Smooth muscle cell (in vitro differentiated cells): ENCODE measurements around the gene CD37. TPM values are rescaled to one million over a fixed set of nuclear protein-coding genes. Genes with fewer than 3 reads are reported as not detected.
A peak's percentile ranks its signal among the peaks of the same experiment; 100 is the strongest.

Source experiments
- DNase-seq: peaks from one replicate; lab custom pipeline; 2025; ENCODE audit not compliant: unreplicated experiment; lab: John Stamatoyannopoulos, UW
- H2AFZ ChIP-seq: fragments of 200-600 bp; sonication (generic); 2 replicates; pipeline ENCODE4 v1.6.0; 2016; ENCODE audit warnings: antibody characterized with exemption, low read depth, mild to moderate bottlenecking
- H3F3A ChIP-seq: fragments of 200-600 bp; sonication (generic); 2 replicates; pipeline ENCODE4 v1.6.0; 2017; ENCODE audit warnings: antibody characterized with exemption, low read depth
- H3K27ac ChIP-seq: fragments of 200-600 bp; sonication (generic); 2 replicates; pipeline ENCODE4 v1.5.1; 2016; ENCODE audit warnings: low read depth, mild to moderate bottlenecking
- H3K27me3 ChIP-seq: fragments of 200-600 bp; sonication (generic); 2 replicates; pipeline ENCODE4 v1.6.1; 2016; ENCODE audit warnings: low read depth, mild to moderate bottlenecking
- H3K36me3 ChIP-seq: fragments of 200-600 bp; sonication (generic); 2 replicates; pipeline ENCODE4 v1.5.1; 2016; ENCODE audit warnings: low read depth
- H3K4me1 ChIP-seq: fragments of 200-600 bp; sonication (generic); 2 replicates; pipeline ENCODE4 v1.5.1; 2016; ENCODE audit warnings: low read depth
- H3K4me2 ChIP-seq: fragments of 200-600 bp; sonication (generic); 2 replicates; pipeline ENCODE4 v1.6.0; 2016; ENCODE audit warnings: mild to moderate bottlenecking
- H3K4me3 ChIP-seq: fragments of 200-600 bp; sonication (generic); 2 replicates; pipeline ENCODE4 v1.5.1; 2016; ENCODE audit warnings: mild to moderate bottlenecking
- H3K79me2 ChIP-seq: fragments of 200-600 bp; sonication (generic); 2 replicates; pipeline ENCODE4 v1.6.0; 2016; ENCODE audit warnings: low read depth, mild to moderate bottlenecking
- H3K9ac ChIP-seq: fragments of 200-600 bp; sonication (generic); 2 replicates; pipeline ENCODE4 v1.6.0; 2016; ENCODE audit warnings: low read depth
- H3K9me3 ChIP-seq: fragments of 200-600 bp; sonication (generic); replicated peaks from 2 replicates; pipeline ENCODE4 v1.5.1; 2016; ENCODE audit warnings: low read depth
- H4K20me1 ChIP-seq: fragments of 200-600 bp; sonication (generic); 2 replicates; pipeline ENCODE4 v1.6.0; 2016; ENCODE audit warnings: low read depth
- CTCF ChIP-seq: fragments of 200-600 bp; sonication (generic); IDR thresholded peaks from 2 replicates; pipeline ENCODE4 v1.5.1; 2017; ENCODE audit warnings: borderline replicate concordance, mild to moderate bottlenecking, antibody characterized with exemption; ENCODE audit not compliant: insufficient read depth, poor library complexity, severe bottlenecking
- WGBS: methylation state at CpG from one replicate; pipeline ENCODE4 v1.1.7; 2016; ENCODE audit warnings: low lambda C conversion rate; 5-methylcytosine and 5-hydroxymethylcytosine counted together
- polyA plus RNA-seq: library from polyadenylated mRNA; unstranded; fragments of >200 nt; fragmentation: Nextera tagmentation; extraction: Ambion mirVana; gene quantifications from 2 replicates; pipeline ENCODE4 v1.2.1, GENCODE V29; 2016
- total RNA-seq: library from RNA; depleted of rRNA; stranded (reverse); fragments of >200 nt; gene quantifications from 2 replicates; pipeline ENCODE4 v1.2.3, GENCODE V29; 2014

CD37 gene
- total and polyA plus RNA-seq, 2 experiments from 2014 or later, result 7.0 TPM; not detected in 1

- Histone ChIP-seq H3K36me3 (no peaks in the 10 kb centered on the region), H3K9me3 (no peaks in the 10 kb centered on the region), H2AFZ (no peak overlapping the region), H3K4me1 (peaks cover 4% of the 10 kb centered on the region), H3F3A (peaks cover 4% of the 10 kb centered on the region), H3K79me2 (no peaks in the 10 kb centered on the region), H3K27me3 (no peaks in the 10 kb centered on the region), H4K20me1 (peaks cover 52% of the 10 kb centered on the region), H3K27ac (no peak overlapping the region), H3K9ac (no peak overlapping the region), H3K4me2 (peak overlapping the region; percentile 79), H3K4me3 (no peak overlapping the region)
- 18% methylated on average over 12 of the region's 34 CpGs for WGBS
- no peak for TF ChIP-seq CTCF
- DNase-seq, result no peak
These were observed 2.9 kb downstream of the CD37 start for GRCh38 chr19:49338023-49338677.

- Histone ChIP-seq H4K20me1 (peaks cover 59% of the 10 kb centered on the region), H3F3A (peaks cover 4% of the 10 kb centered on the region), H2AFZ (no peak overlapping the region), H3K36me3 (no peaks in the 10 kb centered on the region), H3K9ac (no peak overlapping the region), H3K4me3 (peak overlapping the region; percentile 36), H3K4me2 (peak overlapping the region; percentile 79), H3K9me3 (no peaks in the 10 kb centered on the region), H3K79me2 (no peaks in the 10 kb centered on the region), H3K27me3 (no peaks in the 10 kb centered on the region), H3K27ac (no peak overlapping the region), H3K4me1 (peaks cover 4% of the 10 kb centered on the region)
- no peak for DNase-seq
- TF ChIP-seq CTCF, result no peak
- WGBS, result 8% methylated on average over 29 of the region's 30 CpGs
These were observed 3.6 kb downstream of the CD37 start for GRCh38 chr19:49338691-49339300.

- Histone ChIP-seq H3K4me3 (peak overlapping the region; percentile 36), H3K27ac (no peak overlapping the region), H4K20me1 (peaks cover 66% of the 10 kb centered on the region), H2AFZ (no peak overlapping the region), H3K36me3 (no peaks in the 10 kb centered on the region), H3K4me2 (peak overlapping the region; percentile 79), H3K9me3 (no peaks in the 10 kb centered on the region), H3F3A (peaks cover 4% of the 10 kb centered on the region), H3K79me2 (no peaks in the 10 kb centered on the region), H3K9ac (no peak overlapping the region), H3K4me1 (peaks cover 4% of the 10 kb centered on the region), H3K27me3 (no peaks in the 10 kb centered on the region)
- 8% methylated on average over 43 of the region's 47 CpGs for WGBS
- no peak for TF ChIP-seq CTCF
- peak; percentile 44 for DNase-seq
These were observed 4.3 kb downstream of the CD37 start for GRCh38 chr19:49339301-49340068.
